Naive thymus-derived CD8-positive, alpha-beta T cell (primary cell): Measurements from ENCODE around the gene CORO7. TPM values are rescaled to one million over a fixed set of nuclear protein-coding genes. Genes with fewer than 3 reads are reported as not detected.

Experiments
- ATAC-seq, 2 donors: fragments of 150-1000 bp; cut with Tn5 transposase in 1 of 2; sonication (Bioruptor Pico), chemical (Tn5 transposase) in 1 of 2; 1 replicate in 1 of 2; 2 replicates in 1 of 2; pipeline ENCODE4 v1.10.0; 2021; ENCODE audit warnings: mild to moderate bottlenecking in 2 of 2, moderate library complexity in 2 of 2
- POLR2A ChIA-PET: fragments of 350-600 bp; sonication (Branson Sonifier 250); formaldehyde crosslinking; loops from one replicate; lab custom pipeline; 2021; ENCODE audit warnings: antibody characterized with exemption; lab: Charles Lee
- DNase-seq, 10 donors: peaks; one replicate each; pipeline versions ENCODE4 v3.0.0 to v3.0.0-alpha.2; 2020 to 2022
- H3K27ac Mint-ChIP-seq, 10 donors: one replicate each; pipeline ENCODE4 v1.8.0; 2020 to 2022; ENCODE audit warnings: mild to moderate bottlenecking in 10 of 10, mixed read lengths in 10 of 10, moderate library complexity in 4 of 10, inconsistent platforms in 1 of 10
- H3K27me3 Mint-ChIP-seq, 5 donors: one replicate each; pipeline ENCODE4 v1.8.0; 2021 to 2022; ENCODE audit warnings: mixed read lengths in 5 of 5
- H3K36me3 Mint-ChIP-seq, 3 donors: one replicate each; pipeline ENCODE4 v1.8.0; 2020 to 2022; ENCODE audit warnings: mixed read lengths in 3 of 3, mild to moderate bottlenecking in 2 of 3, inconsistent platforms in 1 of 3
- H3K4me1 Mint-ChIP-seq, 4 donors: one replicate each; pipeline ENCODE4 v1.8.0; 2021 to 2022; ENCODE audit warnings: mixed read lengths in 4 of 4
- H3K4me3 Mint-ChIP-seq, 10 donors: one replicate each; pipeline ENCODE4 v1.8.0; 2020 to 2022; ENCODE audit warnings: mild to moderate bottlenecking in 10 of 10, mixed read lengths in 10 of 10, moderate library complexity in 6 of 10, inconsistent platforms in 1 of 10
- H3K9me3 Mint-ChIP-seq, 9 donors: one replicate each; pipeline ENCODE4 v1.8.0; 2020 to 2022; ENCODE audit warnings: mixed read lengths in 9 of 9, mild to moderate bottlenecking in 3 of 9, inconsistent platforms in 1 of 9, moderate library complexity in 1 of 9
- polyA plus RNA-seq, 3 donors: library from polyadenylated mRNA; unstranded; fragments of 300-500 nt; fragmentation: Illumina TruSeq; gene quantifications; one replicate each; pipeline ENCODE4 v1.2.3, GENCODE V29; 2021
- total RNA-seq, 8 experiments: library from RNA in 2 of 8; stranded (reverse) in 2 of 8; gene quantifications; one replicate each; pipeline ENCODE4 v1.2.3 and lab custom pipeline; 2021 to 2026

Gene CORO7
- total and polyA plus RNA-seq, 5 experiments from 2014 or later, result 44.6 to 169 (median 79.9) TPM

DNA sequence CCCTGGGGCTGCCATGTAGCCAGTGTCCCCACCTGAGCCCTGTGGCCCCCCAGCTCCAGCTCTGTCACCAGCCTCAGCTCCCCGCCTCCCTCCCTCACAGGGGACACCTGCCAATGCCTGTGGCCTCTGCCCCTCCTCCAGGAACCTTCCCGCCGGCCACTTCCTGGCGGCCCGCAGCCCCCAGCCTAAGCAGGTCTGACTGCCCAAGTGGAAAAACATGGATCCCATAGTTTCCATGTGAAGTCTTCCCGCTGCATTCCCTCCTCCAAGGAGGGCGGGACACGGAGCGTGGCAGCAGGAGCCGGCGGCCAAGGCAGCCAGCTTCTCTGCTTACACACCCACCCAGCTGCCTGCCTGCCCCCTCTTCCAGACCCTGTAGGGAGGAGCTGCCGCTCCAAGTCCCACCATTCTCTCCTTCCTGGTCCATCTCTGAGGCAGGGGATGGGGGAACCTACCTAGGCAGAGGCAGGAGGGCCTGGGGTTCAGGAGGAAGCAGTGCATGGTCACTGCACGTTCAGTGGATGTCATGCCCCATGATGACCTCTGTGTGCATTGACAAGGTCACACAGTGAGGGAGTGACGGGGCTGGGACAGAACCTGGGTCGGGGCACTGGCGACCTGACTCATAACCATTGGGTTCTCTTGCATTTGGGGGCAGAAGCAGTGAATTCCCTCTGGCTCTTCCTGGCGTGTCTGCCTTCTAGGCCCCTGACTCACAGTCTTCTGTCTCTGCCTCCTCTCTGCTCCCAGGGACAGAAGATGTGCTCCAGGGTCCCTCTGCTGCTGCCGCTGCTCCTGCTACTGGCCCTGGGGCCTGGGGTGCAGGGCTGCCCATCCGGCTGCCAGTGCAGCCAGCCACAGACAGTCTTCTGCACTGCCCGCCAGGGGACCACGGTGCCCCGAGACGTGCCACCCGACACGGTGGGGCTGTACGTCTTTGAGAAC lies 36.0 kb downstream of the CORO7 start:
- H3K4me1 Mint-ChIP-seq, result peaks cover 3 to 12% (median 10%) of the 10 kb centered on the region in 4 donors
- DNase-seq (no peak), ATAC-seq (no peak)
- H3K9me3 Mint-ChIP-seq, result no peaks in the 10 kb centered on the region
- H3K36me3 Mint-ChIP-seq, result peaks cover 0 to 19% (median 0%) of the 10 kb centered on the region in 3 donors
- H3K27me3 Mint-ChIP-seq, result no peaks in the 10 kb centered on the region
- POLR2A ChIA-PET, result interaction anchor here (0.9 to 1.1 kb wide), 2 partner anchors 24 to 34 kb away, joined by 3 to 5 read pairs; no protein-coding TSS in a partner anchor
- peak overlapping the region in 1 of 10 donors; percentile 66 for H3K4me3 Mint-ChIP-seq
- peak overlapping the region in 2 of 10 donors; percentile 62 to 80 for H3K27ac Mint-ChIP-seq

GRCh38 chr16:4378999-4379690 lies 37.3 kb downstream of the CORO7 start:
- Mint-ChIP-seq H3K36me3 (peaks cover 0 to 15% (median 0%) of the 10 kb centered on the region in 3 donors), H3K4me1 (peaks cover 8 to 12% (median 11%) of the 10 kb centered on the region in 4 donors), H3K9me3 (no peaks in the 10 kb centered on the region), H3K27me3 (no peaks in the 10 kb centered on the region), H3K27ac (peak overlapping the region in 1 of 10 donors; percentile 76), H3K4me3 (no peak overlapping the region)
- DNase-seq (no peak), ATAC-seq (no peak)
- POLR2A ChIA-PET, result interaction anchor here (0.6 to 1.1 kb wide), 3 partner anchors 25 to 440 kb away, joined by 3 to 5 read pairs (median 3); no protein-coding TSS in a partner anchor

GRCh38 chr16:4378161-4378666 lies 38.2 kb downstream of the CORO7 start:
- ATAC-seq (no peak), DNase-seq (no peak)
- Mint-ChIP-seq H3K4me1 (peaks cover 10 to 16% (median 12%) of the 10 kb centered on the region in 4 donors), H3K27me3 (no peaks in the 10 kb centered on the region), H3K36me3 (peaks cover 0 to 11% (median 0%) of the 10 kb centered on the region in 3 donors), H3K4me3 (no peak overlapping the region), H3K9me3 (no peaks in the 10 kb centered on the region), H3K27ac (peak overlapping the region in 4 of 10 donors; percentile 37 to 80 (median 55))
- POLR2A ChIA-PET, result no interaction called here

- Mint-ChIP-seq H3K9me3 (no peaks in the 10 kb centered on the region), H3K4me1 (peaks cover 11 to 20% (median 15%) of the 10 kb centered on the region in 4 donors), H3K27me3 (no peaks in the 10 kb centered on the region), H3K27ac (peak overlapping the region in 4 of 10 donors; percentile 37 to 80 (median 55)), H3K36me3 (peaks cover 0 to 6% (median 0%) of the 10 kb centered on the region in 3 donors), H3K4me3 (no peak overlapping the region)
- POLR2A ChIA-PET, result interaction anchor here (0.7 kb wide), 1 partner anchor 22 kb away, joined by 3 read pairs; no protein-coding TSS in a partner anchor
- ATAC-seq, result no peak
- no peak for DNase-seq
Observed at GRCh38 chr16:4377573-4378154, 38.7 kb downstream of the CORO7 start.

- DNase-seq (no peak), ATAC-seq (no peak)
- no peaks in the 10 kb centered on the region for H3K27me3 Mint-ChIP-seq
- H3K4me3 Mint-ChIP-seq, result peak overlapping the region in 1 of 10 donors; percentile 18
- peaks cover 11 to 26% (median 21%) of the 10 kb centered on the region in 4 donors for H3K4me1 Mint-ChIP-seq
- peak overlapping the region in 3 of 10 donors; percentile 5 to 63 (median 21) for H3K27ac Mint-ChIP-seq
- POLR2A ChIA-PET, result interaction anchor here (0.7 kb wide), 1 partner anchor 21 kb away, joined by 3 read pairs; no protein-coding TSS in a partner anchor
- no peaks in the 10 kb centered on the region for H3K9me3 Mint-ChIP-seq
- peaks cover 0 to 6% (median 0%) of the 10 kb centered on the region in 3 donors for H3K36me3 Mint-ChIP-seq
Observed at GRCh38 chr16:4376893-4377572, 39.4 kb downstream of the CORO7 start.

DNA sequence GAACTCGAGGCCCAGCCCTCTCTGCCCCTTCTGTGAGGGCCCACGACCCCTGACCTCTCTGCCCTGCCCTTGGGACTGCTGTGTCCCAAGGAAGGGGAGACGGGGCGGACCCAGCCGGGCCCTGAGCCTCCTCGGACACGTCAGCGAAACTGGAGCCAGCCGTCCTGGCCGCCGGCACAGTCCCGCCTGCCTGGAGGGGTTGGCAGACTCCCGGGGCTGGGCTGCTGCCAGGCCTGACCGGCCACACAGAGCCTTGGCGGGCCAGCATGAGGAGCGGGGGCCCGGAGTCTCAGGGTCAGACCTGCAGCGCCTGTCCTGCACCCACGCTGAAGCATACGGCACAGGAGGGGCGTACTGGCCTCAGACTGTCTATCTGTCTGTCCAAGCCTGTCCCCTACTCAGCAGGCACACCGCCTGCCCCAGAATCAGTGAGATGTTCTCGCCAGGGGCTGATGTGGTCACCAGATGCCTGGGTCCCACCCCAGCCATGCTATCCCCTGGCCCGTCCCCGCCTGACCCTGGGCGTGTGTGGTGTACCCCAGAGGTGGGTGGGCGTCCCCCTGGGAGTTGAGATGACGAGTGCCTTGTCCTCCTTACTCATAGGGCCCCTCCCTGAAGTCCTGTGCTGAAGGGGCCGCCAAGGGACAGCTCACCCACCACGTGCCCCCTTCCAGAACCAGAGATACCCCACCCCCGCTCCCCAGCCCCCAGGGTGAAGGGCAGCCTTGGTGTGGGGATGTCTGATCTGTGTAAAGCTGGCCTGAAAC lies 40.1 kb downstream of the CORO7 start:
- Mint-ChIP-seq H3K27ac (no peak overlapping the region), H3K4me3 (no peak overlapping the region)
- POLR2A ChIA-PET, result interaction anchor here (0.6 kb wide), 1 partner anchor 112 kb away, joined by 4 read pairs; no protein-coding TSS in a partner anchor

DNA sequence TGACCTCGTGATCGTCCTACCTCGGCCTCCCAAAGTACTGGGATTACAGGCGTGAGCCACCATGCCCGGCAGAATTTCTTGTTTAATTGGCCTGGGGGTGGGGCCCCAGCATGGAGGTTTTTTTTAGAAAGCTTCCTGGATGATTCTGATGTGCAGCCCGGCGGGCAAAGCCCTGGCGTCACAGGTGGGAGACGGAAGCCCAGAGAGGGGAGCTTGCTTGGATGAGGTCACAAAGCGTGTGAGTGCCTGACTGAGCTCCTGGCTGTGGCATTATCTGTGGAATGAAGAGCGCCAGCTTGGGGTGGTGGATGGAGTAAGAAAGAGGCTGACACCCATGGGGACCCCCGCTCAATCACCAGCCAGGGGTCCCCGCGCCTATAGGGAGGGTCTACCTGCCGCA lies 40.7 kb downstream of the CORO7 start:
- H3K9me3 Mint-ChIP-seq, result no peaks in the 10 kb centered on the region
- H3K27ac Mint-ChIP-seq, result peak overlapping the region in 2 of 10 donors; percentile 20 to 74
- H3K4me3 Mint-ChIP-seq, result no peak overlapping the region
- H3K36me3 Mint-ChIP-seq, result peaks cover 0 to 6% (median 0%) of the 10 kb centered on the region in 3 donors
- H3K4me1 Mint-ChIP-seq, result peaks cover 10 to 31% (median 21%) of the 10 kb centered on the region in 4 donors
- H3K27me3 Mint-ChIP-seq, result no peaks in the 10 kb centered on the region
- POLR2A ChIA-PET, result interaction anchor here (1.3 kb wide), 1 partner anchor 40 kb away, joined by 4 read pairs; no protein-coding TSS in a partner anchor
- DNase-seq (no peak), ATAC-seq (no peak)

More for the DNA sequence above, 40.1 kb downstream of the CORO7 start:
- peaks cover 11 to 28% (median 21%) of the 10 kb centered on the region in 4 donors for H3K4me1 Mint-ChIP-seq
- ATAC-seq (no peak), DNase-seq (no peak)
- no peaks in the 10 kb centered on the region for H3K9me3 Mint-ChIP-seq
- no peaks in the 10 kb centered on the region for H3K27me3 Mint-ChIP-seq
- peaks cover 0 to 6% (median 0%) of the 10 kb centered on the region in 3 donors for H3K36me3 Mint-ChIP-seq

- Mint-ChIP-seq H3K4me1 (peaks cover 8 to 37% (median 21%) of the 10 kb centered on the region in 4 donors), H3K4me3 (no peak overlapping the region), H3K27ac (peak overlapping the region in 2 of 10 donors; percentile 46 to 49), H3K27me3 (no peaks in the 10 kb centered on the region), H3K36me3 (peaks cover 0 to 4% (median 0%) of the 10 kb centered on the region in 3 donors), H3K9me3 (no peaks in the 10 kb centered on the region)
- DNase-seq, result no peak
- POLR2A ChIA-PET, result interaction anchor here (0.8 to 1.2 kb wide), 2 partner anchors 26 to 40 kb away, joined by 3 read pairs; no protein-coding TSS in a partner anchor
- ATAC-seq, result no peak
Observed at GRCh38 chr16:4373909-4374742, 42.3 kb downstream of the CORO7 start.

DNA sequence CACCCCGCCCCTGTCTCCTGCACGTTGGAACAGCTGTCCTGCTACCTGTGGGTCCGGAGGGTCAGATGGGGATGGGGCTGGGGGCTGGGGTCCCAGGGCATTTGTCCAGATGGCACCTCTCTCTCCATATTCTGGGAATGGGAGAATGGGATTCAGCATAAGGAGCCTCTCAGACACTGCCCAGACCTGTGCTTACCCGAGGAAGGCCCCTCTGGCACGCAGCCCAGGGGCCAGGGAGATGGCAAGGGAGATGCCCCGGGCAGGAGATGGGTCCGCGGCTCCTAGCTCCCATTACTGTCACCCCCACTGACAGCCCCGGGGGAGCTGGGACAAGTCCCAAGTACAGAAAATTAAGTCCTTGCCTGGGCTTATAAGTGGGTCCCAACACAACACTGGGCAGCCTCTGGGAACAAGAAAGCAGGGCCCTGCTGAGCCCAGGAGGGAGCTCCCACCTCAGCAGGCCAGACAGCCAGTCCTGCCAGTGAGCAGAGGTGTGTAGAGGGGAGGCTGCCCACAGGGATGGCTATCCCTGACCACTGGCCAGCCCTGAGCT lies 43.0 kb downstream of the CORO7 start:
- peaks cover 0 to 4% (median 0%) of the 10 kb centered on the region in 3 donors for H3K36me3 Mint-ChIP-seq
- no peaks in the 10 kb centered on the region for H3K9me3 Mint-ChIP-seq
- DNase-seq (no peak), ATAC-seq (no peak)
- H3K27me3 Mint-ChIP-seq, result no peaks in the 10 kb centered on the region
- no peak overlapping the region for H3K4me3 Mint-ChIP-seq
- POLR2A ChIA-PET, result interaction anchor here (0.8 to 1.2 kb wide), 2 partner anchors 27 to 41 kb away, joined by 3 read pairs; no protein-coding TSS in a partner anchor
- peak overlapping the region in 1 of 10 donors; percentile 27 for H3K27ac Mint-ChIP-seq
- H3K4me1 Mint-ChIP-seq, result peaks cover 8 to 37% (median 21%) of the 10 kb centered on the region in 4 donors
